Activated B cell treated with CpG ODN at 0.5 μM for 24 hours (primary cell): Measurements from ENCODE around the gene LRRC4C. TPM values are rescaled to one million over a fixed set of nuclear protein-coding genes. Genes with fewer than 3 reads are reported as not detected.

Experiments
- ATAC-seq: fragments of 200-7000 bp; cut with Tn5 transposase; one replicate; pipeline ENCODE4 v1.10.0; 2021; ENCODE audit warnings: low read depth, mild to moderate bottlenecking, moderate library complexity
- CTCF ChIA-PET: fragments of 350-600 bp; sonication (Branson Sonifier 250); formaldehyde crosslinking; loops from one replicate; lab custom pipeline; 2021; ENCODE audit warnings: antibody characterized with exemption; lab: Charles Lee
- POLR2A ChIA-PET: fragments of 350-600 bp; sonication (Branson Sonifier 250); formaldehyde crosslinking; loops from one replicate; lab custom pipeline; 2021; ENCODE audit warnings: antibody characterized with exemption; lab: Charles Lee
- DNase-seq: peaks from one replicate; pipeline ENCODE4 v3.0.0; 2022
- H3K27ac Mint-ChIP-seq: one replicate; pipeline ENCODE4 v1.8.0; 2020; ENCODE audit warnings: mixed read lengths
- H3K27me3 Mint-ChIP-seq: one replicate; pipeline ENCODE4 v1.8.0; 2021; ENCODE audit warnings: mixed read lengths
- H3K36me3 Mint-ChIP-seq: one replicate; pipeline ENCODE4 v1.8.0; 2021; ENCODE audit warnings: low read depth, mixed read lengths
- H3K4me1 Mint-ChIP-seq: one replicate; pipeline ENCODE4 v1.8.0; 2021; ENCODE audit warnings: mixed read lengths
- H3K4me3 Mint-ChIP-seq: one replicate; pipeline ENCODE4 v1.8.0; 2020; ENCODE audit warnings: mild to moderate bottlenecking, mixed read lengths
- H3K9me3 Mint-ChIP-seq: one replicate; pipeline ENCODE4 v1.8.0; 2020; ENCODE audit warnings: mixed read lengths
- intact Hi-C: fragments of 100-400 bp; cut with micrococcal nuclease; formaldehyde crosslinking; loops from one replicate; pipeline ENCODE4 v1.15.1; 2024
- total RNA-seq: library from RNA; stranded (reverse); gene quantifications from 2 replicates; pipeline ENCODE4 v1.2.3, GENCODE V29; 2022
- TF ChIP-seq, protein P1 (sequence below): fragments of 200-600 bp; IDR thresholded peaks from one replicate; pipeline ENCODE4 v1.8.0; 2022; ENCODE audit warnings: antibody characterized with exemption, mild to moderate bottlenecking

The LRRC4C gene
- total RNA-seq, 1 donor from 2014 or later, result not detected

DNA sequence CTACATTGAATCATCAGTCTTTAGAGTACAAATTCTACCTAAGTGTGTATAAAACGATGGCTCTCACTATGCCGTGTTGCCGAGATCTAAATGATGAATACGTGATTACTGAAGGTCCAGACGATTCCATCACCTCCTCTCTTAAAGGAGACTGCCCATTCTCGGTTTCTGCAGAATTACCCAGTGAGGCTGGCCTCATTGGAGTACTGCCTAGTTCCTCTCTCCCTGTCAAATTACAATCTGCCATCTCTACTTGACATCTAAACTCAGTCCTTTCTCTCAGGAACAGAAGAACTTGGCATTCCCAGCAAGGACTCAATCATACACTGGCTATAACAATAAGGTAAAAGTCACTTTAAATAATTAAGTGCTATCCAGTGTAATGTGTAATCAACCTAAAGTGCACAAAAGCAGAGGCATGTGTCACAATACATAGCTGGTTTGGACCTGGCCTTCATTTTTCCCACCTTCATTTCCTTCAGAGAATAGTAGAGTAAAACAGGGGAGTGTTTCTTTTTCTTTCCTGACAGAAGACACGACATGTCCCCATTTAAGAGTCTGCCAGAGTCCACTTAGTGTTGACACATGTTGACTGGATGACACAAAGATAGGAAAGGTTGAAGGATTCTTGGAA is 634.1 kb downstream of the LRRC4C start:
- no peak for DNase-seq
- TF ChIP-seq, protein P1, sequence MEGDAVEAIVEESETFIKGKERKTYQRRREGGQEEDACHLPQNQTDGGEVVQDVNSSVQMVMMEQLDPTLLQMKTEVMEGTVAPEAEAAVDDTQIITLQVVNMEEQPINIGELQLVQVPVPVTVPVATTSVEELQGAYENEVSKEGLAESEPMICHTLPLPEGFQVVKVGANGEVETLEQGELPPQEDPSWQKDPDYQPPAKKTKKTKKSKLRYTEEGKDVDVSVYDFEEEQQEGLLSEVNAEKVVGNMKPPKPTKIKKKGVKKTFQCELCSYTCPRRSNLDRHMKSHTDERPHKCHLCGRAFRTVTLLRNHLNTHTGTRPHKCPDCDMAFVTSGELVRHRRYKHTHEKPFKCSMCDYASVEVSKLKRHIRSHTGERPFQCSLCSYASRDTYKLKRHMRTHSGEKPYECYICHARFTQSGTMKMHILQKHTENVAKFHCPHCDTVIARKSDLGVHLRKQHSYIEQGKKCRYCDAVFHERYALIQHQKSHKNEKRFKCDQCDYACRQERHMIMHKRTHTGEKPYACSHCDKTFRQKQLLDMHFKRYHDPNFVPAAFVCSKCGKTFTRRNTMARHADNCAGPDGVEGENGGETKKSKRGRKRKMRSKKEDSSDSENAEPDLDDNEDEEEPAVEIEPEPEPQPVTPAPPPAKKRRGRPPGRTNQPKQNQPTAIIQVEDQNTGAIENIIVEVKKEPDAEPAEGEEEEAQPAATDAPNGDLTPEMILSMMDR, result no peak
- no peak for ATAC-seq
- Mint-ChIP-seq H3K36me3 (no peaks in the 10 kb centered on the region), H3K9me3 (peaks cover 2% of the 10 kb centered on the region), H3K27ac (no peak overlapping the region), H3K4me1 (no peaks in the 10 kb centered on the region), H3K27me3 (no peaks in the 10 kb centered on the region), H3K4me3 (no peak overlapping the region)
- ChIA-PET POLR2A (interaction anchor here (0.6 kb wide), 1 partner anchor 9 kb away, joined by 3 read pairs; no protein-coding TSS in a partner anchor), CTCF (no interaction called here)
- intact Hi-C loops, result no loop called here

DNA sequence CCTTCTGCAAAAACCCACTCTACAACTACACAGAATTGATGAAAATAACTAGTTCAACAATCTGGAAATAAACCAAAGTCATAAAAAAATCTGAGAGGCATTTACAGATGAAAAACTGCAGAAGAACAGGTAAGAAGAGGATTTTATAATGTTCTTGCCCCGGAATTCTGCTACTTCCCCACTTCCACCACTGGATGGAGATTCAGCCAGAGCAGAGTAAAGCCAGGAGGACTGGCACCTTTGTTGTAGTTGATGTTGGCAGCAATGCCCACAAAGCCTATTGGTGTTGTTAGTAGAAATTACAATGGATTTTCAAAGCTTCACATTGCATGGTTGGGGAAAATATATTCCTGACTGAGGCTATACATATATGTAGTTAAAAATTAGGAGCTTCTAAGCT is 640.2 kb downstream of the LRRC4C start:
- Mint-ChIP-seq H3K9me3 (peaks cover 4% of the 10 kb centered on the region), H3K27ac (no peak overlapping the region), H3K4me3 (no peak overlapping the region), H3K4me1 (no peaks in the 10 kb centered on the region), H3K36me3 (no peaks in the 10 kb centered on the region), H3K27me3 (no peaks in the 10 kb centered on the region)
- ATAC-seq (no peak), DNase-seq (no peak)
- TF ChIP-seq, protein P1, result no peak
- ChIA-PET CTCF (no interaction called here), POLR2A (no interaction called here)
- intact Hi-C loops, result no loop called here

DNA sequence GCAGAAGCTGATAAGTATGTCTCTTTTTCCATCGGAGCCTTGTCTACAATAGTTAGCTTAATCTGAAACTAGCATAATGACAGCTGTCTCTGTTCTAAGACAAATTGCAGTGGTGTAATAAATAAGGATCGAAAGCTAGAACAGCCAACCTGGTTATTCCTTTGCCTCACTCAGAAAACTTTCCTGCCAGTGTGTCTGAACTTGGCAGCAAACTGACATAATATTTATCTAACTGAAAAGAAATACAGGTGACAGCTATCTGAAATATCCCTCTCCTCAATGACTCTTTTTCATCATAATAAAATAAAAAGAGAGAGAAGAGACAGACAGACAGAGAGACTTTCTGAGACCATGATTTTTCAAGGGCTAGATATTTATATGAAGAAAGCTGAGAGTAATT is 642.5 kb downstream of the LRRC4C start:
- H3K36me3 Mint-ChIP-seq, result no peaks in the 10 kb centered on the region
- TF ChIP-seq, protein P1, result no peak
- ATAC-seq, result no peak

DNA sequence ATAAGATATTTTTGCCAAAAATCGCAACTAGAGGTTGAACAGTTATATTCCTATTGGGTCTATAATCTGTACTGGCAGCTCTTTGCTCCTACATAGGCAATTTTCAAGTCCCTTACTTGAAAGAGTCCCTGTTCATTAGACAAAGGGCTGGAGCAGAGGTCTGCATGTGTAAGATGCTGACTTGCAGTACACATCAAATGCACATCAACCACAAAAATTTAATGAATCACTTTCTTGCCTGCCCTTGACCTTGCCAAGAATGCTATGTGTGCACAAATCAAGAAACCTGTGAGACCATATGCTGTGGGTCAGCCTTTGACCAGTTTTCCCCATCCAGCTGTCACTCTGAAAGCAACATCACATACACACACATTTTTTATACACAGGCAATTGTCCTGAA is 661.5 kb downstream of the LRRC4C start:
- no peak for ATAC-seq
- intact Hi-C loops, result no loop called here
- ChIA-PET POLR2A (no interaction called here), CTCF (no interaction called here)
- Mint-ChIP-seq H3K27me3 (no peaks in the 10 kb centered on the region), H3K4me3 (no peak overlapping the region), H3K9me3 (peaks cover 9% of the 10 kb centered on the region), H3K4me1 (no peaks in the 10 kb centered on the region), H3K27ac (no peak overlapping the region), H3K36me3 (no peaks in the 10 kb centered on the region)
- no peak for DNase-seq
- TF ChIP-seq, protein P1, result no peak

More for the DNA sequence above, 642.5 kb downstream of the LRRC4C start:
- Mint-ChIP-seq H3K4me3 (no peak overlapping the region), H3K27ac (no peak overlapping the region), H3K4me1 (no peaks in the 10 kb centered on the region), H3K9me3 (peaks cover 6% of the 10 kb centered on the region), H3K27me3 (no peaks in the 10 kb centered on the region)
- intact Hi-C loops, result no loop called here
- CTCF ChIA-PET, result no interaction called here
- DNase-seq, result no peak
- POLR2A ChIA-PET, result no interaction called here

DNA sequence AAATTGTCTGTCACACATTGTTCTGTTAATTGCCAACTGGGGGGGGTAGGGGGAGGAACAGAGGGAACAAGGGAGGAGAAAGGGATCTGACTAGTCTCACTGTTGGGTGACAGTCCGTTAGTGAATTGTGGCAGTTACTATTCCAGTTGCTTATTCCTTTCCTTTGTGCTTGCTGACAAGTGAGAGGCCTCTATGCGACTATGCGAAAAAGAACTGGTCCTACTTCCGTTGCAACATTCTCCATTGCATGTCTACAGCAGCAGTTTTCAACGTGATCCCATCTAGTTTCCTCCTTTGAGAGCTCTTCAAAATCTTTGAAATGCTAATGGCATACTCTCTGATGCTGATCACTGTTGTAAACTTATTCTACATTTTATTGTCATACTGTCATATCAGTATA is 672.2 kb downstream of the LRRC4C start:
- TF ChIP-seq, protein P1, result no peak
- ChIA-PET POLR2A (interaction anchor here (0.7 kb wide), 1 partner anchor 1914 kb away, joined by 9 read pairs; no protein-coding TSS in a partner anchor), CTCF (no interaction called here)
- Mint-ChIP-seq H3K27ac (no peak overlapping the region), H3K27me3 (no peaks in the 10 kb centered on the region), H3K36me3 (no peaks in the 10 kb centered on the region), H3K9me3 (peaks cover 10% of the 10 kb centered on the region), H3K4me1 (no peaks in the 10 kb centered on the region), H3K4me3 (no peak overlapping the region)
- intact Hi-C loops, result no loop called here
- ATAC-seq (no peak), DNase-seq (no peak)
